Fibroblast of skin of scalp (primary cell): ENCODE results near the gene KCNB1.

Experiments used
- DNase-seq: peaks from one replicate; pipeline ENCODE4 v3.0.0-alpha.2; 2013

KCNB1 gene

GRCh38 chr20:49349078-49349477, 133.4 kb downstream of the KCNB1 start:
- no peak for DNase-seq

- no peak for DNase-seq
Observed at GRCh38 chr20:49348563-49348962, 133.9 kb downstream of the KCNB1 start.

GRCh38 chr20:49347156-49347555, 135.3 kb downstream of the KCNB1 start:
- no peak for DNase-seq

GRCh38 chr20:49346682-49347081, 135.8 kb downstream of the KCNB1 start:
- DNase-seq, result peak; percentile 20

GRCh38 chr20:49345524-49345923, 136.9 kb downstream of the KCNB1 start:
- DNase-seq, result peak; percentile 92

GRCh38 chr20:49344975-49345374, 137.5 kb downstream of the KCNB1 start:
- DNase-seq, result peak; percentile 97

GRCh38 chr20:49344140-49344539, 138.3 kb downstream of the KCNB1 start:
- DNase-seq, result no peak

GRCh38 chr20:49343246-49343645, 139.2 kb downstream of the KCNB1 start:
- no peak for DNase-seq

GRCh38 chr20:49340161-49340966, 142.1 kb downstream of the KCNB1 start:
- peak; percentile 25 for DNase-seq

- no peak for DNase-seq
Observed at GRCh38 chr20:49339123-49339522, 143.3 kb downstream of the KCNB1 start.

GRCh38 chr20:49338061-49338460, 144.4 kb downstream of the KCNB1 start:
- no peak for DNase-seq

GRCh38 chr20:49337357-49337756, 145.1 kb downstream of the KCNB1 start:
- no peak for DNase-seq

GRCh38 chr20:49336786-49337185, 145.7 kb downstream of the KCNB1 start:
- no peak for DNase-seq

- DNase-seq, result no peak
Observed at GRCh38 chr20:49335476-49335875, 147.0 kb downstream of the KCNB1 start.

- DNase-seq, result no peak
Observed at GRCh38 chr20:49330701-49331615, 151.5 kb downstream of the KCNB1 start.

GRCh38 chr20:49328790-49329189, 153.7 kb downstream of the KCNB1 start:
- no peak for DNase-seq

- DNase-seq, result peak; percentile 61
Observed at GRCh38 chr20:49326026-49326425, 156.4 kb downstream of the KCNB1 start.

- no peak for DNase-seq
Observed at GRCh38 chr20:49324306-49324705, 158.2 kb downstream of the KCNB1 start.

GRCh38 chr20:49323622-49324238, 158.7 kb downstream of the KCNB1 start:
- peak; percentile 77 for DNase-seq

- DNase-seq, result peak; percentile 49
Observed at GRCh38 chr20:49320460-49320859, 162.0 kb downstream of the KCNB1 start.

GRCh38 chr20:49319208-49319809, 163.2 kb downstream of the KCNB1 start:
- no peak for DNase-seq

- no peak for DNase-seq
Observed at GRCh38 chr20:49318430-49319207, 163.8 kb downstream of the KCNB1 start.
